ENCODE results near the gene MT1B. TPM values are rescaled to one million over a fixed set of nuclear protein-coding genes. Genes with fewer than 3 reads are reported as not detected.

MT1B gene
- total and polyA plus RNA-seq, 2 of the 13 experiments (the other 11 are each of a cell fraction or from before 2014, with no cell fraction given): 0.89 TPM; not detected in 1

DNA sequence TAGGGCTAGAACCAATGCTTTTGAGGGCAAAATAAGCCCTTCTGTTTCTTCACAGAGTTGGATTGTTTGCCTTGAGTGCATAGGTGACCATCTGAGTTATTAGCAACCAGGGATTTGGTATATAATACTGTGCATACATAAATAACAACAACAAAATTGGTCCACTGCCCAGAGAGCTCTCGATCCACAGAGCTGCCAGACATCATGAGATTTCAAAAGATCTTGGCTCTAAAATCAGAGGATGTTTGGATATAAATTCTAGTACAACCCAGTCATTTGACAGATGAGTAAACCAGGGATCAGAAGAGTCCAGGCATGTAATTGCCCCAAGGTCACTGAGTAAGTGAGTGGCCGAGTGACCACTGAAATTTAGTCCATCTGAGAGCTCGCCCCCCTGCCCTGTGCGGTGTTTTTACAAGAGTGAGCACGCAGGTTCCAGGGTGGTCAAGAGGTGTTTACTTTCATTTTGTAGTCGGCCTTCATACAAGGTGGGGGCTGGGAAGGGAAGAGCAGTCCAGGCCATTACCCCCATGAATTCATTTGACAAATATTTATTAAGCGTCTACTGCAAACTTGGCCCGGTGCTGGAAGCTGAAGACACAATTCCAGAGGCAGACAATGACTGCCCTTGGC is 45.1 kb upstream of the MT1B start (continued):
- TF ChIP-seq, protein P1, sequence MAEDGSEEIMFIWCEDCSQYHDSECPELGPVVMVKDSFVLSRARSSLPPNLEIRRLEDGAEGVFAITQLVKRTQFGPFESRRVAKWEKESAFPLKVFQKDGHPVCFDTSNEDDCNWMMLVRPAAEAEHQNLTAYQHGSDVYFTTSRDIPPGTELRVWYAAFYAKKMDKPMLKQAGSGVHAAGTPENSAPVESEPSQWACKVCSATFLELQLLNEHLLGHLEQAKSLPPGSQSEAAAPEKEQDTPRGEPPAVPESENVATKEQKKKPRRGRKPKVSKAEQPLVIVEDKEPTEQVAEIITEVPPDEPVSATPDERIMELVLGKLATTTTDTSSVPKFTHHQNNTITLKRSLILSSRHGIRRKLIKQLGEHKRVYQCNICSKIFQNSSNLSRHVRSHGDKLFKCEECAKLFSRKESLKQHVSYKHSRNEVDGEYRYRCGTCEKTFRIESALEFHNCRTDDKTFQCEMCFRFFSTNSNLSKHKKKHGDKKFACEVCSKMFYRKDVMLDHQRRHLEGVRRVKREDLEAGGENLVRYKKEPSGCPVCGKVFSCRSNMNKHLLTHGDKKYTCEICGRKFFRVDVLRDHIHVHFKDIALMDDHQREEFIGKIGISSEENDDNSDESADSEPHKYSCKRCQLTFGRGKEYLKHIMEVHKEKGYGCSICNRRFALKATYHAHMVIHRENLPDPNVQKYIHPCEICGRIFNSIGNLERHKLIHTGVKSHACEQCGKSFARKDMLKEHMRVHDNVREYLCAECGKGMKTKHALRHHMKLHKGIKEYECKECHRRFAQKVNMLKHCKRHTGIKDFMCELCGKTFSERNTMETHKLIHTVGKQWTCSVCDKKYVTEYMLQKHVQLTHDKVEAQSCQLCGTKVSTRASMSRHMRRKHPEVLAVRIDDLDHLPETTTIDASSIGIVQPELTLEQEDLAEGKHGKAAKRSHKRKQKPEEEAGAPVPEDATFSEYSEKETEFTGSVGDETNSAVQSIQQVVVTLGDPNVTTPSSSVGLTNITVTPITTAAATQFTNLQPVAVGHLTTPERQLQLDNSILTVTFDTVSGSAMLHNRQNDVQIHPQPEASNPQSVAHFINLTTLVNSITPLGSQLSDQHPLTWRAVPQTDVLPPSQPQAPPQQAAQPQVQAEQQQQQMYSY (CRISPR knock-in tag; IDR thresholded peaks at IDR 0.05): peak; percentile 50; the same call in 1 of the 2 replicates
- TF ChIP-seq SOX5 (CRISPR knock-in tag; IDR thresholded peaks at IDR 0.05; ENCODE audit: borderline replicate concordance) (no peak; the same call in 1 of the 2 replicates), ZNF616 (CRISPR knock-in tag; IDR thresholded peaks at IDR 0.05; ENCODE audit: low read depth) (peak; percentile 10; the same call in 1 of the 2 replicates), ZMYM3 (CRISPR knock-in tag; IDR thresholded peaks at IDR 0.05) (no peak; the same call in 1 of the 2 replicates), PCBP2 (optimal IDR thresholded peaks at IDR 0.05; ENCODE audit: low read depth, low read length, poor library complexity, severe bottlenecking) (no peak), ZSCAN29 (CRISPR knock-in tag; conservative IDR thresholded peaks at IDR 0.05) (peak; percentile 51), ZNF720 (CRISPR knock-in tag; IDR thresholded peaks at IDR 0.05) (no peak), ZNF782 (CRISPR knock-in tag; IDR thresholded peaks at IDR 0.05; ENCODE audit: borderline replicate concordance) (no peak; the same call in 1 of the 2 replicates), ZKSCAN5 (CRISPR knock-in tag; IDR thresholded peaks at IDR 0.05) (no peak), ZNF3 (CRISPR knock-in tag; IDR thresholded peaks at IDR 0.05) (peak; percentile 93), NFIC (IDR thresholded peaks at IDR 0.05; ENCODE audit: low read length) (peak; percentile 71; the same call in 1 of the 2 replicates), ZNF619 (CRISPR knock-in tag; IDR thresholded peaks at IDR 0.05) (peak; percentile 31; the same call in 1 of the 2 replicates), ZNF879 (CRISPR knock-in tag; IDR thresholded peaks at IDR 0.05) (no peak), ZNF605 (CRISPR knock-in tag; IDR thresholded peaks at IDR 0.05) (peak; percentile 4; the same call in 1 of the 2 replicates), ZMAT3 (CRISPR knock-in tag; conservative IDR thresholded peaks at IDR 0.05) (no peak)
- TF ChIP-seq, protein P2, sequence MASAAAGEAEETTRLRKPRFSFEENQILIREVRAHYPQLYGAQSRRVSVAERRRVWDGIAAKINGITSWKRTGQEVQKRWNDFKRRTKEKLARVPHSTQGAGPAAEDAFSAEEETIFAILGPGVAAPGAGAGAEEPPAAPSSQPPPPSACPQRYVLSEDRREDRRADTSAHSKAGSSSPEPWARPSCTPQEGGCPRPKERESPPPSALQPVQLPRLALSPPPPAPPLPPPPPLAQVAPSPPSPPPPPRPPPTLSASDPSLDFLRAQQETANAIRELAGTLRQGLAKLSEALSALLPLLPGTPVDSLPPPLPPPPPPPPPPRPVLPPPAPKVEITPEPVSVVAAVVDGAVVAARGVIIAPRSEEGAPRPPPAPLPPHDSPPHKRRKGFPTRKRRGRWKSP (CRISPR knock-in tag; IDR thresholded peaks at IDR 0.05): no peak; the same call in 1 of the 2 replicates
- TF ChIP-seq, protein P3, sequence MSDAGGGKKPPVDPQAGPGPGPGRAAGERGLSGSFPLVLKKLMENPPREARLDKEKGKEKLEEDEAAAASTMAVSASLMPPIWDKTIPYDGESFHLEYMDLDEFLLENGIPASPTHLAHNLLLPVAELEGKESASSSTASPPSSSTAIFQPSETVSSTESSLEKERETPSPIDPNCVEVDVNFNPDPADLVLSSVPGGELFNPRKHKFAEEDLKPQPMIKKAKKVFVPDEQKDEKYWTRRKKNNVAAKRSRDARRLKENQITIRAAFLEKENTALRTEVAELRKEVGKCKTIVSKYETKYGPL (CRISPR knock-in tag; IDR thresholded peaks at IDR 0.05): 0 out of 2 replicates have a peak, but pooled peaks have one; percentile 17
- TF ChIP-seq, protein P4, sequence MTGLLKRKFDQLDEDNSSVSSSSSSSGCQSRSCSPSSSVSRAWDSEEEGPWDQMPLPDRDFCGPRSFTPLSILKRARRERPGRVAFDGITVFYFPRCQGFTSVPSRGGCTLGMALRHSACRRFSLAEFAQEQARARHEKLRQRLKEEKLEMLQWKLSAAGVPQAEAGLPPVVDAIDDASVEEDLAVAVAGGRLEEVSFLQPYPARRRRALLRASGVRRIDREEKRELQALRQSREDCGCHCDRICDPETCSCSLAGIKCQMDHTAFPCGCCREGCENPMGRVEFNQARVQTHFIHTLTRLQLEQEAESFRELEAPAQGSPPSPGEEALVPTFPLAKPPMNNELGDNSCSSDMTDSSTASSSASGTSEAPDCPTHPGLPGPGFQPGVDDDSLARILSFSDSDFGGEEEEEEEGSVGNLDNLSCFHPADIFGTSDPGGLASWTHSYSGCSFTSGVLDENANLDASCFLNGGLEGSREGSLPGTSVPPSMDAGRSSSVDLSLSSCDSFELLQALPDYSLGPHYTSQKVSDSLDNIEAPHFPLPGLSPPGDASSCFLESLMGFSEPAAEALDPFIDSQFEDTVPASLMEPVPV (CRISPR knock-in tag; IDR thresholded peaks at IDR 0.05): no peak
- TF ChIP-seq, protein P5, sequence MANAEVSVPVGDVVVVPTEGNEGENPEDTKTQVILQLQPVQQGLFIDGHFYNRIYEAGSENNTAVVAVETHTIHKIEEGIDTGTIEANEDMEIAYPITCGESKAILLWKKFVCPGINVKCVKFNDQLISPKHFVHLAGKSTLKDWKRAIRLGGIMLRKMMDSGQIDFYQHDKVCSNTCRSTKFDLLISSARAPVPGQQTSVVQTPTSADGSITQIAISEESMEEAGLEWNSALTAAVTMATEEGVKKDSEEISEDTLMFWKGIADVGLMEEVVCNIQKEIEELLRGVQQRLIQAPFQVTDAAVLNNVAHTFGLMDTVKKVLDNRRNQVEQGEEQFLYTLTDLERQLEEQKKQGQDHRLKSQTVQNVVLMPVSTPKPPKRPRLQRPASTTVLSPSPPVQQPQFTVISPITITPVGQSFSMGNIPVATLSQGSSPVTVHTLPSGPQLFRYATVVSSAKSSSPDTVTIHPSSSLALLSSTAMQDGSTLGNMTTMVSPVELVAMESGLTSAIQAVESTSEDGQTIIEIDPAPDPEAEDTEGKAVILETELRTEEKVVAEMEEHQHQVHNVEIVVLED (CRISPR knock-in tag; IDR thresholded peaks at IDR 0.05; ENCODE audit: borderline replicate concordance): peak; percentile 55; the same call in 1 of the 2 replicates
